ENCODE data around the gene CBX4. TPM values are rescaled to one million over a fixed set of nuclear protein-coding genes. Genes with fewer than 3 reads are reported as not detected.
A peak's percentile ranks its signal among the peaks of the same experiment; 100 is the strongest.

The CBX4 gene
- total and polyA plus RNA-seq, 2 of the 4 experiments (the other 2 are of a cell fraction), result 3.2 to 9.4 TPM

GRCh38 chr17:79796444-79796762 lies 42.8 kb downstream of the CBX4 start:
- DNase-seq, result no peak
- TF ChIP-seq RCOR1 (IDR thresholded peaks at IDR 0.05; ENCODE audit: insufficient replicate concordance, low read length), result no peak
- TF ChIP-seq USF2 (IDR thresholded peaks at IDR 0.05; ENCODE audit: low read depth, low read length), result no peak
- TF ChIP-seq RAD21 (IDR thresholded peaks at IDR 0.05; ENCODE audit: low read length), result no peak
- TF ChIP-seq RFX5 (IDR thresholded peaks at IDR 0.05; ENCODE audit: low read depth, low read length), result no peak
- no peak for TF ChIP-seq POLR2A (IDR thresholded peaks at IDR 0.05; ENCODE audit: low read depth, low read length)
- no peak for TF ChIP-seq CEBPB (IDR thresholded peaks at IDR 0.05; ENCODE audit: low read depth, low read length)
- no peak for TF ChIP-seq CHD1 (IDR thresholded peaks at IDR 0.05; ENCODE audit: low read depth, low read length)
- TF ChIP-seq, protein P1, sequence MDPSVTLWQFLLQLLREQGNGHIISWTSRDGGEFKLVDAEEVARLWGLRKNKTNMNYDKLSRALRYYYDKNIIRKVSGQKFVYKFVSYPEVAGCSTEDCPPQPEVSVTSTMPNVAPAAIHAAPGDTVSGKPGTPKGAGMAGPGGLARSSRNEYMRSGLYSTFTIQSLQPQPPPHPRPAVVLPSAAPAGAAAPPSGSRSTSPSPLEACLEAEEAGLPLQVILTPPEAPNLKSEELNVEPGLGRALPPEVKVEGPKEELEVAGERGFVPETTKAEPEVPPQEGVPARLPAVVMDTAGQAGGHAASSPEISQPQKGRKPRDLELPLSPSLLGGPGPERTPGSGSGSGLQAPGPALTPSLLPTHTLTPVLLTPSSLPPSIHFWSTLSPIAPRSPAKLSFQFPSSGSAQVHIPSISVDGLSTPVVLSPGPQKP (IDR thresholded peaks at IDR 0.05; ENCODE audit: borderline replicate concordance, low read depth, low read length), result no peak
- no peak for TF ChIP-seq NFE2L2 (IDR thresholded peaks at IDR 0.05; ENCODE audit: low read depth, low read length)
- TF ChIP-seq MAZ (IDR thresholded peaks at IDR 0.05; ENCODE audit: borderline replicate concordance, low read depth, low read length), result no peak
- TF ChIP-seq, protein P2, sequence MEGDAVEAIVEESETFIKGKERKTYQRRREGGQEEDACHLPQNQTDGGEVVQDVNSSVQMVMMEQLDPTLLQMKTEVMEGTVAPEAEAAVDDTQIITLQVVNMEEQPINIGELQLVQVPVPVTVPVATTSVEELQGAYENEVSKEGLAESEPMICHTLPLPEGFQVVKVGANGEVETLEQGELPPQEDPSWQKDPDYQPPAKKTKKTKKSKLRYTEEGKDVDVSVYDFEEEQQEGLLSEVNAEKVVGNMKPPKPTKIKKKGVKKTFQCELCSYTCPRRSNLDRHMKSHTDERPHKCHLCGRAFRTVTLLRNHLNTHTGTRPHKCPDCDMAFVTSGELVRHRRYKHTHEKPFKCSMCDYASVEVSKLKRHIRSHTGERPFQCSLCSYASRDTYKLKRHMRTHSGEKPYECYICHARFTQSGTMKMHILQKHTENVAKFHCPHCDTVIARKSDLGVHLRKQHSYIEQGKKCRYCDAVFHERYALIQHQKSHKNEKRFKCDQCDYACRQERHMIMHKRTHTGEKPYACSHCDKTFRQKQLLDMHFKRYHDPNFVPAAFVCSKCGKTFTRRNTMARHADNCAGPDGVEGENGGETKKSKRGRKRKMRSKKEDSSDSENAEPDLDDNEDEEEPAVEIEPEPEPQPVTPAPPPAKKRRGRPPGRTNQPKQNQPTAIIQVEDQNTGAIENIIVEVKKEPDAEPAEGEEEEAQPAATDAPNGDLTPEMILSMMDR (conservative IDR thresholded peaks at IDR 0.05; ENCODE audit: low read depth, low read length), result no peak
- peak overlapping the region; percentile 78 for H3K27ac ChIP-seq (ENCODE audit: insufficient read depth, low read length)
- in situ Hi-C loops (cut with MboI; ENCODE audit: low sequenced_read_pairs), result no loop called here
- peaks cover 17% of the 10 kb centered on the region for H3K4me1 ChIP-seq (ENCODE audit: control insufficient read depth, insufficient read depth, low read length)
- ChIA-PET POLR2A (ENCODE audit: unreplicated experiment) (interaction anchor here (0.6 kb wide), 2 partner anchors 14 to 43 kb away, joined by 3 to 5 read pairs; partner anchors contain the start of gene CBX4), CTCF (interaction anchor here (0.9 kb wide), 1 partner anchor 209 kb away, joined by 3 read pairs; no protein-coding TSS in a partner anchor)
- dilution Hi-C loops (cut with HindIII; ENCODE audit: low sequenced_read_pairs, unreplicated experiment), result no loop called here
- no peak overlapping the region for H2BK5ac ChIP-seq (ENCODE audit: low read depth, low read length, poor library complexity, severe bottlenecking)
- H3K4ac ChIP-seq (ENCODE audit: low read depth, low read length), result peak overlapping the region; percentile 74; the same call in 1 of the 2 replicates
- no peak overlapping the region for H2BK15ac ChIP-seq (ENCODE audit: low read depth, low read length)
- H3K4me2 ChIP-seq (ENCODE audit: low read depth, low read length), result peak overlapping the region; percentile 97
- no TSS peak for BruUV-seq (replicated peaks)
- peaks cover 42% of the 10 kb centered on the region for H3K27me3 ChIP-seq (ENCODE audit: control insufficient read depth, insufficient read depth, low read length)
- peak overlapping the region; percentile 65 for H3K23ac ChIP-seq (ENCODE audit: low read depth, low read length)
- no peak overlapping the region for H3K18ac ChIP-seq (ENCODE audit: low read depth, low read length)
- no peak overlapping the region for H4K5ac ChIP-seq (ENCODE audit: low read depth, low read length)
- peak overlapping the region; percentile 65 for H3K4me3 ChIP-seq (ENCODE audit: insufficient read depth, low read depth, low read length)
- H2AK9ac ChIP-seq (replicated peaks; ENCODE audit: low read depth, low read length, poor library complexity), result peak overlapping the region; percentile 83
- H2BK120ac ChIP-seq (ENCODE audit: low read depth, low read length), result no peak overlapping the region
- intact Hi-C loops (cut with micrococcal nuclease), result no loop called here
- peaks cover 9% of the 10 kb centered on the region; the same call in 1 of the 2 replicates for H3K36me3 ChIP-seq (ENCODE audit: control insufficient read depth, insufficient read depth, low read length)
- H3K9ac ChIP-seq (ENCODE audit: low read depth, low read length), result peak overlapping the region; percentile 82
- H3K56ac ChIP-seq (ENCODE audit: extremely low read depth, insufficient read depth, low read length), result peak overlapping the region; percentile 22; the same call in 1 of the 2 replicates
- no peak overlapping the region for H4K8ac ChIP-seq (ENCODE audit: low read depth in 2 of 2, low read length in 2 of 2)
- H2BK20ac ChIP-seq (ENCODE audit: low read depth, low read length), result no peak overlapping the region
- H2AFZ ChIP-seq (replicated peaks; ENCODE audit: low read length, poor library complexity), result peak overlapping the region; percentile 94
- peak overlapping the region; percentile 29 for H3K14ac ChIP-seq (replicated peaks; ENCODE audit: low read depth, low read length)
- ATAC-seq (ENCODE audit: low read depth), result no peak
- H3K9me3 ChIP-seq (ENCODE audit: control insufficient read depth, insufficient read depth, low read length), result no peaks in the 10 kb centered on the region; the same call in 1 of the 2 replicates
- H4K91ac ChIP-seq (ENCODE audit: insufficient read depth, low read depth, low read length), result no peak overlapping the region
- H3K9me1 ChIP-seq (ENCODE audit: insufficient read depth, low read length), result peaks cover 5% of the 10 kb centered on the region; the same call in 1 of the 2 replicates
- H3K79me1 ChIP-seq (ENCODE audit: low read depth in 1 of 2, low read length in 2 of 2), result peaks cover 8 to 23% of the 10 kb centered on the region in 2 experiments; a peak in 2 of 4 replicates
- WGBS, 2 experiments (ENCODE audit: extremely low coverage in 2 of 2, insufficient read length in 1 of 2), result no CpG with 5 or more reads among the region's 19 CpGs
- peaks cover 14% of the 10 kb centered on the region for H4K20me1 ChIP-seq (ENCODE audit: insufficient read depth, low read length)
- H2AK5ac ChIP-seq (ENCODE audit: low read depth, low read length), result peak overlapping the region; percentile 47; the same call in 1 of the 2 replicates

All from IMR-90 (cell line).